ENCODE results near the gene EVX2. TPM values are rescaled to one million over a fixed set of nuclear protein-coding genes. Genes with fewer than 3 reads are reported as not detected.

EVX2 gene
- total and polyA plus RNA-seq, 2 of the 13 experiments (the other 11 are each of a cell fraction or from before 2014, with no cell fraction given) = not detected

DNA sequence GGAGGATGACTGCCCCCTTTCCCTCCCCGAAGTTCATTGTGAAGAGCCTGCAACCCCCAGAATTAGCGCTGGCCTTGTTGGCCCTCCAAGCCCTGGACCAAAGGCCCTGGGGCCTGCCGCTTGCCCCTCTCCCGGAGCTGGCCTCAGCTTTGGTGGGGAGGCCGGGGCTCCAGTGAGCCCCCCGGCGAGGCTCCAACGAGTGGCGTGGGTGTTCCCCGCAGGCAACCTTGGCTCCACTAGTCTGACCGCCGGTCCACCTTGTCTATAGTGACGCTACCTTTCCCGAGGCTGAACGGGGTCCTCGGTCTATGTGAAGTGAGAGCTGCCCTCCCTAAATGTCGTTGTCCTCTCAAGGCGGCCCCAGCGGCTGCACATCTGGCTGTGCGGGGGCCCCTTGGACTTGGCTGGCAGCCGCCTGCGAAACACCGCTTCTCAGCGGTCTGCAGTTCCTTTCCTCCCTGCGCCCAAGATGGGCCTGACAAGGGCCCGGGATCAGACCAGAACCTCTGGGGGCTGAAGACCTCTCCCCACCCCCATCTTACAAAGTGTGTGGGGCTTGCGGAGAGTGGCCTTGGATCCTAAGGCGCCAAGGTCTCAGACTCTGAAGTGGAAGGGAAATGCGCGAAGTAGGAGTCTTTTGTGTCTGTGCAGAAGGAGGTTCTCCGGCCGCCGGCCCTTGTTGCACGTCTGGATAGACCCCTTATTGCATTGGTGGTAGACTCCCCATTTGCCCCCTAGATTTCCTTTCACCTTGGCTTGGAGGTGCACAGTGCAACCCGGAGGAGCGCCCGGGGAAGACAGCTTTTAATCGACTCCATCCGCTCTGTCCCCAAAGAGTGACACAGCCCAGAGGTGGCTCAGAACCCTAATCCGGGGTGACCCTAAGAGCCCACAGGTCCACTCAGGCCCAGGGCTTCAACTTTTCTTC lies 28.9 kb upstream of the EVX2 start:
- in situ Hi-C loops (cut with HindIII; ENCODE audit: extremely low pct_ligation_motif_present, low pct_unique_long_range_greater_than_20kb) = no loop called here
- ChIA-PET POLR2A (no interaction called here), CTCF (ENCODE audit: low intra/inter-chr PET ratio, low total read pairs) (no interaction called here)
- DNase-seq (ENCODE audit: low spot score) (no peak), FAIRE-seq (no peak), ATAC-seq (no peak)
- WGBS (ENCODE audit: low lambda C conversion rate) = 53% methylated on average over 19 of the region's 40 CpGs
- H3K9ac ChIP-seq (ENCODE audit: insufficient read depth, low read depth, low read length) = no peak overlapping the region
- no peak overlapping the region for H3K27ac ChIP-seq (ENCODE audit: extremely low read length, insufficient read depth, low read length)
- H3K9me3 ChIP-seq (ENCODE audit: low read length) = no peaks in the 10 kb centered on the region
- H3K79me2 ChIP-seq (ENCODE audit: insufficient read depth, low read length) = no peaks in the 10 kb centered on the region
- no peak overlapping the region for H2AFZ ChIP-seq (ENCODE audit: low read length)
- no peak overlapping the region for H3K4me3 ChIP-seq (replicated peaks in 1 of 3; ENCODE audit: insufficient read depth in 1 of 3, low read depth in 2 of 3, low read length in 3 of 3)
- peaks cover 19 to 92% of the 10 kb centered on the region in 2 experiments; a peak in 4 of 5 replicates for H3K27me3 ChIP-seq (ENCODE audit: control insufficient read depth in 1 of 2, insufficient read depth in 2 of 2, low read length in 2 of 2)
- H4K20me1 ChIP-seq (ENCODE audit: insufficient read depth, low read length) = no peaks in the 10 kb centered on the region
- TF ChIP-seq, protein P1, sequence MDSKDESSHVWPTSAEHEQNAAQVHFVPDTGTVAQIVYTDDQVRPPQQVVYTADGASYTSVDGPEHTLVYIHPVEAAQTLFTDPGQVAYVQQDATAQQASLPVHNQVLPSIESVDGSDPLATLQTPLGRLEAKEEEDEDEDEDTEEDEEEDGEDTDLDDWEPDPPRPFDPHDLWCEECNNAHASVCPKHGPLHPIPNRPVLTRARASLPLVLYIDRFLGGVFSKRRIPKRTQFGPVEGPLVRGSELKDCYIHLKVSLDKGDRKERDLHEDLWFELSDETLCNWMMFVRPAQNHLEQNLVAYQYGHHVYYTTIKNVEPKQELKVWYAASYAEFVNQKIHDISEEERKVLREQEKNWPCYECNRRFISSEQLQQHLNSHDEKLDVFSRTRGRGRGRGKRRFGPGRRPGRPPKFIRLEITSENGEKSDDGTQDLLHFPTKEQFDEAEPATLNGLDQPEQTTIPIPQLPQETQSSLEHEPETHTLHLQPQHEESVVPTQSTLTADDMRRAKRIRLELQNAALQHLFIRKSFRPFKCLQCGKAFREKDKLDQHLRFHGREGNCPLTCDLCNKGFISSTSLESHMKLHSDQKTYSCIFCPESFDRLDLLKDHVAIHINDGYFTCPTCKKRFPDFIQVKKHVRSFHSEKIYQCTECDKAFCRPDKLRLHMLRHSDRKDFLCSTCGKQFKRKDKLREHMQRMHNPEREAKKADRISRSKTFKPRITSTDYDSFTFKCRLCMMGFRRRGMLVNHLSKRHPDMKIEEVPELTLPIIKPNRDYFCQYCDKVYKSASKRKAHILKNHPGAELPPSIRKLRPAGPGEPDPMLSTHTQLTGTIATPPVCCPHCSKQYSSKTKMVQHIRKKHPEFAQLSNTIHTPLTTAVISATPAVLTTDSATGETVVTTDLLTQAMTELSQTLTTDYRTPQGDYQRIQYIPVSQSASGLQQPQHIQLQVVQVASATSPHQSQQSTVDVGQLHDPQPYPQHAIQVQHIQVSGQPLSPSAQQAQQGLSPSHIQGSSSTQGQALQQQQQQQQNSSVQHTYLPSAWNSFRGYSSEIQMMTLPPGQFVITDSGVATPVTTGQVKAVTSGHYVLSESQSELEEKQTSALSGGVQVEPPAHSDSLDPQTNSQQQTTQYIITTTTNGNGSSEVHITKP (CRISPR knock-in tag; IDR thresholded peaks at IDR 0.05; ENCODE audit: low read depth) = no peak
- TF ChIP-seq HNRNPK (IDR thresholded peaks at IDR 0.05; ENCODE audit: low read depth, low read length, poor library complexity, severe bottlenecking) (no peak), KLF12 (CRISPR knock-in tag; IDR thresholded peaks at IDR 0.05; ENCODE audit: borderline replicate concordance) (no peak), NKX3-1 (CRISPR knock-in tag; IDR thresholded peaks at IDR 0.05) (no peak), TBP (CRISPR knock-in tag; IDR thresholded peaks at IDR 0.05) (no peak), PHF21A (CRISPR knock-in tag; IDR thresholded peaks at IDR 0.05) (no peak), GABPA (IDR thresholded peaks at IDR 0.05; ENCODE audit: low read depth, low read length) (no peak), GABPA (CRISPR knock-in tag; IDR thresholded peaks at IDR 0.05; ENCODE audit: low read depth) (no peak)
- TF ChIP-seq, protein P2, sequence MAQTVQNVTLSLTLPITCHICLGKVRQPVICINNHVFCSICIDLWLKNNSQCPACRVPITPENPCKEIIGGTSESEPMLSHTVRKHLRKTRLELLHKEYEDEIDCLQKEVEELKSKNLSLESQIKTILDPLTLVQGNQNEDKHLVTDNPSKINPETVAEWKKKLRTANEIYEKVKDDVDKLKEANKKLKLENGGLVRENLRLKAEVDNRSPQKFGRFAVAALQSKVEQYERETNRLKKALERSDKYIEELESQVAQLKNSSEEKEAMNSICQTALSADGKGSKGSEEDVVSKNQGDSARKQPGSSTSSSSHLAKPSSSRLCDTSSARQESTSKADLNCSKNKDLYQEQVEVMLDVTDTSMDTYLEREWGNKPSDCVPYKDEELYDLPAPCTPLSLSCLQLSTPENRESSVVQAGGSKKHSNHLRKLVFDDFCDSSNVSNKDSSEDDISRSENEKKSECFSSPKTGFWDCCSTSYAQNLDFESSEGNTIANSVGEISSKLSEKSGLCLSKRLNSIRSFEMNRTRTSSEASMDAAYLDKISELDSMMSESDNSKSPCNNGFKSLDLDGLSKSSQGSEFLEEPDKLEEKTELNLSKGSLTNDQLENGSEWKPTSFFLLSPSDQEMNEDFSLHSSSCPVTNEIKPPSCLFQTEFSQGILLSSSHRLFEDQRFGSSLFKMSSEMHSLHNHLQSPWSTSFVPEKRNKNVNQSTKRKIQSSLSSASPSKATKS (CRISPR knock-in tag; IDR thresholded peaks at IDR 0.05) = no peak
- H3K4me1 ChIP-seq (ENCODE audit: insufficient read depth, low read length) = peaks cover 14% of the 10 kb centered on the region
- no peaks in the 10 kb centered on the region for H3K36me3 ChIP-seq (replicated peaks in 1 of 2; ENCODE audit: control insufficient read depth in 1 of 2, insufficient read depth in 2 of 2, low read length in 2 of 2)
- intact Hi-C loops (cut with micrococcal nuclease; ENCODE audit: unreplicated experiment) = loop anchor here (5.0 kb wide), 2 partner anchors 525 to 1035 kb away; no protein-coding TSS in a partner anchor
- H3K4me2 ChIP-seq (ENCODE audit: low read depth, low read length) = no peak overlapping the region
- no TSS peak for BruUV-seq (replicated peaks)

All from HepG2 (cell line).